ENCODE measurements around the gene PTGER1. TPM values are rescaled to one million over a fixed set of nuclear protein-coding genes. Genes with fewer than 3 reads are reported as not detected.

PTGER1 gene
- polyA plus RNA-seq, 1 donor (not counting 4 experiments of a cell fraction or from before 2014, with no cell fraction given): not detected

DNA sequence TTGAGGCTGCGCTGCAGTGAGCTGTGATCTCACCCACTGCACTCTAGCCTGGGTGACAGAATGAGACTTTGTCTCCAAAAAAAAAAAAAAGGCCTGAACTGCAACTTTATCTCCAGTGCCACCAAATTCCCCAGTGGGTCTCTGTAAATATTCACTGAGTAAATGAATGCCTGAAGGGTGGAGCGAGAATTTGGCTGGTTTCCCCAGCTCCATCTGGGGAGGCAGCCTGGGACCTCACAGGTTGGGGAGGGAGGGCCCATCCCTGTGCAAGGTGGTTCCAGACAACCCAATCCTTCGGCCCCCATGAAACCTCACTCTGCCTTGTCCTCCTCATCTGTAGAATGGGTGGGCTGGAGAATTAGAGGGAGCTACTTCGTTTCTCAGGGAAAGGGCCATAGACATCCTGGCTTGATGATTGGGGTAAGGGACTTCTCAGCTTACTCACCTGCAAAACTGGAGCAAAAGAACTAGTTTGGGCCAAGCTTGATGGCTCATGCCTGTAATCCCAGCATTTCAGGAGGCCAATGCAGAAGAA is 46.2 kb downstream of the PTGER1 start:
- TF ChIP-seq, protein P1, sequence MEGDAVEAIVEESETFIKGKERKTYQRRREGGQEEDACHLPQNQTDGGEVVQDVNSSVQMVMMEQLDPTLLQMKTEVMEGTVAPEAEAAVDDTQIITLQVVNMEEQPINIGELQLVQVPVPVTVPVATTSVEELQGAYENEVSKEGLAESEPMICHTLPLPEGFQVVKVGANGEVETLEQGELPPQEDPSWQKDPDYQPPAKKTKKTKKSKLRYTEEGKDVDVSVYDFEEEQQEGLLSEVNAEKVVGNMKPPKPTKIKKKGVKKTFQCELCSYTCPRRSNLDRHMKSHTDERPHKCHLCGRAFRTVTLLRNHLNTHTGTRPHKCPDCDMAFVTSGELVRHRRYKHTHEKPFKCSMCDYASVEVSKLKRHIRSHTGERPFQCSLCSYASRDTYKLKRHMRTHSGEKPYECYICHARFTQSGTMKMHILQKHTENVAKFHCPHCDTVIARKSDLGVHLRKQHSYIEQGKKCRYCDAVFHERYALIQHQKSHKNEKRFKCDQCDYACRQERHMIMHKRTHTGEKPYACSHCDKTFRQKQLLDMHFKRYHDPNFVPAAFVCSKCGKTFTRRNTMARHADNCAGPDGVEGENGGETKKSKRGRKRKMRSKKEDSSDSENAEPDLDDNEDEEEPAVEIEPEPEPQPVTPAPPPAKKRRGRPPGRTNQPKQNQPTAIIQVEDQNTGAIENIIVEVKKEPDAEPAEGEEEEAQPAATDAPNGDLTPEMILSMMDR (optimal IDR thresholded peaks at IDR 0.05 in 1 of 3, IDR thresholded peaks at IDR 0.05 in 1 of 3, conservative IDR thresholded peaks at IDR 0.05 in 1 of 3; ENCODE audit: extremely low read depth in 1 of 3, insufficient read depth in 2 of 3, low read length in 3 of 3): no peak
- no peak for TF ChIP-seq EZH2 (IDR thresholded peaks at IDR 0.05; ENCODE audit: low read length)
- Histone ChIP-seq H2AFZ (ENCODE audit: control insufficient read depth, low read length) (no peak overlapping the region), H3K79me2 (ENCODE audit: control insufficient read depth, insufficient read depth, low read length) (no peaks in the 10 kb centered on the region), H3K9ac (ENCODE audit: control insufficient read depth, extremely low read depth, insufficient read depth, low read length) (no peak overlapping the region), H3K27me3 (ENCODE audit: control insufficient read depth, extremely low read depth, insufficient read depth, low read length) (peaks cover 18% of the 10 kb centered on the region), H3K9me3 (ENCODE audit: control insufficient read depth, low read depth, low read length) (no peaks in the 10 kb centered on the region), H3K9me1 (ENCODE audit: control insufficient read depth, extremely low read depth, insufficient read depth, low read length) (no peaks in the 10 kb centered on the region), H3K4me3 (ENCODE audit: control insufficient read depth in 2 of 3, extremely low read depth in 1 of 3, insufficient read depth in 2 of 3, low read depth in 1 of 3, low read length in 3 of 3) (no peak overlapping the region), H3K27ac (ENCODE audit: control insufficient read depth, insufficient read depth, low read length) (no peak overlapping the region), H3K36me3 (ENCODE audit: control insufficient read depth in 2 of 2, extremely low read depth in 1 of 2, insufficient read depth in 2 of 2, low read length in 2 of 2) (no peaks in the 10 kb centered on the region), H4K20me1 (ENCODE audit: control insufficient read depth, extremely low read depth, insufficient read depth, low read length) (no peaks in the 10 kb centered on the region), H3K4me1 (ENCODE audit: control insufficient read depth, extremely low read depth, insufficient read depth, low read length) (no peaks in the 10 kb centered on the region), H3K4me2 (ENCODE audit: control insufficient read depth, extremely low read depth, insufficient read depth, low read depth, low read length) (no peak overlapping the region)
- DNase-seq (ENCODE audit: low read depth, low spot score) (no peak), FAIRE-seq (no peak)
- dilution Hi-C loops (cut with MboI; ENCODE audit: extremely low pct_ligation_motif_present, low sequenced_read_pairs): no loop called here

DNA sequence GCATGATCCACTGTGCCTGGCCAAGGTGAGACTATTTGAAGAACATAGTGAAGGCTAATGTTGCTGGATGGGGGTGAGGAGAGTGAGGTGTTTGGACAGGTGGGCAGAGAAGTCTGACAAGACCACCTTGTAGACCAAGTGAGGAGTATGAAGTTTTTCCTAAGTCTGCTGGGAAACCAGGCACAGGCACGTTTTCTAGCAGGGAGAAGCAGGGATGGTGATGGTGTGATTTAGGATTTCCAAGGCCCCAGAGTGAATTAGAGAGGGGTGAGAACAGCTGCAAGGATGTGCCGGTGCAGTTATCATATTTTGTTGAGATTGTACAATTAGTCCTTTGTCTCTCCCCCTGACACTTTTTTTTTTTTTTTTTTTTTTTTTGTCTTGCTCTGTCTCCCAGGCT is 47.7 kb downstream of the PTGER1 start:
- Histone ChIP-seq H3K9me3 (ENCODE audit: control insufficient read depth, low read depth, low read length) (no peaks in the 10 kb centered on the region), H3K4me1 (ENCODE audit: control insufficient read depth, extremely low read depth, insufficient read depth, low read length) (no peaks in the 10 kb centered on the region), H3K79me2 (ENCODE audit: control insufficient read depth, insufficient read depth, low read length) (no peaks in the 10 kb centered on the region), H3K36me3 (ENCODE audit: control insufficient read depth in 2 of 2, extremely low read depth in 1 of 2, insufficient read depth in 2 of 2, low read length in 2 of 2) (no peaks in the 10 kb centered on the region), H3K9me1 (ENCODE audit: control insufficient read depth, extremely low read depth, insufficient read depth, low read length) (no peaks in the 10 kb centered on the region), H3K4me2 (ENCODE audit: control insufficient read depth, extremely low read depth, insufficient read depth, low read depth, low read length) (no peak overlapping the region), H3K27ac (ENCODE audit: control insufficient read depth, insufficient read depth, low read length) (no peak overlapping the region), H3K9ac (ENCODE audit: control insufficient read depth, extremely low read depth, insufficient read depth, low read length) (no peak overlapping the region), H4K20me1 (ENCODE audit: control insufficient read depth, extremely low read depth, insufficient read depth, low read length) (no peaks in the 10 kb centered on the region), H3K27me3 (ENCODE audit: control insufficient read depth, extremely low read depth, insufficient read depth, low read length) (peaks cover 8% of the 10 kb centered on the region), H3K4me3 (ENCODE audit: control insufficient read depth in 2 of 3, extremely low read depth in 1 of 3, insufficient read depth in 2 of 3, low read depth in 1 of 3, low read length in 3 of 3) (no peak overlapping the region), H2AFZ (ENCODE audit: control insufficient read depth, low read length) (no peak overlapping the region)
- dilution Hi-C loops (cut with MboI; ENCODE audit: extremely low pct_ligation_motif_present, low sequenced_read_pairs): no loop called here
- TF ChIP-seq EZH2 (IDR thresholded peaks at IDR 0.05; ENCODE audit: low read length): no peak
- TF ChIP-seq, protein P1 (optimal IDR thresholded peaks at IDR 0.05 in 1 of 3, IDR thresholded peaks at IDR 0.05 in 1 of 3, conservative IDR thresholded peaks at IDR 0.05 in 1 of 3; ENCODE audit: extremely low read depth in 1 of 3, insufficient read depth in 2 of 3, low read length in 3 of 3): no peak
- FAIRE-seq: no peak
- DNase-seq (ENCODE audit: low read depth, low spot score): no peak

Data from keratinocyte (primary cell).